ENCODE results near the gene C3orf33. TPM values are rescaled to one million over a fixed set of nuclear protein-coding genes. Genes with fewer than 3 reads are reported as not detected.

Gene C3orf33
- total RNA-seq, 2 experiments from 2014 or later, result 2.1 to 2.2 TPM

GRCh38 chr3:155766206-155766605, 39.9 kb downstream of the C3orf33 start:
- H3K4me1 Mint-ChIP-seq, result peaks cover 5% of the 10 kb centered on the region
- peaks cover 3% of the 10 kb centered on the region for H3K9me3 Mint-ChIP-seq
- DNase-seq, result no peak
- peaks cover 15% of the 10 kb centered on the region for H3K36me3 Mint-ChIP-seq
- POLR2A ChIA-PET, result no interaction called here
- no peaks in the 10 kb centered on the region for H3K27me3 Mint-ChIP-seq
- no peak overlapping the region for H3K27ac Mint-ChIP-seq
- no peak for ATAC-seq (ENCODE audit: low read depth)
- H3K4me3 Mint-ChIP-seq, result no peak overlapping the region

- Mint-ChIP-seq H3K27me3 (no peaks in the 10 kb centered on the region), H3K27ac (no peak overlapping the region), H3K4me3 (no peak overlapping the region), H3K36me3 (peaks cover 6% of the 10 kb centered on the region), H3K9me3 (no peaks in the 10 kb centered on the region), H3K4me1 (peaks cover 5% of the 10 kb centered on the region)
- ATAC-seq (ENCODE audit: low read depth) (no peak), DNase-seq (no peak)
- POLR2A ChIA-PET, result no interaction called here
These were observed 42.1 kb downstream of the C3orf33 start for GRCh38 chr3:155763870-155764463.

- DNase-seq (no peak), ATAC-seq (ENCODE audit: low read depth) (no peak)
- peaks cover 3% of the 10 kb centered on the region for H3K36me3 Mint-ChIP-seq
- H3K9me3 Mint-ChIP-seq, result no peaks in the 10 kb centered on the region
- POLR2A ChIA-PET, result no interaction called here
- H3K27me3 Mint-ChIP-seq, result no peaks in the 10 kb centered on the region
- H3K4me3 Mint-ChIP-seq, result no peak overlapping the region
- peaks cover 5% of the 10 kb centered on the region for H3K4me1 Mint-ChIP-seq
- no peak overlapping the region for H3K27ac Mint-ChIP-seq
These were observed 45.4 kb downstream of the C3orf33 start for GRCh38 chr3:155760653-155761052.

GRCh38 chr3:155757577-155757976, 48.5 kb downstream of the C3orf33 start:
- Mint-ChIP-seq H3K4me1 (no peaks in the 10 kb centered on the region), H3K36me3 (peaks cover 1% of the 10 kb centered on the region), H3K27me3 (peaks cover 3% of the 10 kb centered on the region), H3K27ac (no peak overlapping the region), H3K4me3 (no peak overlapping the region), H3K9me3 (no peaks in the 10 kb centered on the region)
- no peak for ATAC-seq (ENCODE audit: low read depth)
- DNase-seq, result no peak
- POLR2A ChIA-PET, result no interaction called here

- POLR2A ChIA-PET, result no interaction called here
- H3K9me3 Mint-ChIP-seq, result no peaks in the 10 kb centered on the region
- DNase-seq (no peak), ATAC-seq (ENCODE audit: low read depth) (no peak)
- no peaks in the 10 kb centered on the region for H3K36me3 Mint-ChIP-seq
- H3K4me1 Mint-ChIP-seq, result no peaks in the 10 kb centered on the region
- no peak overlapping the region for H3K4me3 Mint-ChIP-seq
- peaks cover 12% of the 10 kb centered on the region for H3K27me3 Mint-ChIP-seq
- H3K27ac Mint-ChIP-seq, result no peak overlapping the region
These were observed 52.9 kb downstream of the C3orf33 start for GRCh38 chr3:155753038-155753639.

- Mint-ChIP-seq H3K4me3 (no peak overlapping the region), H3K4me1 (peaks cover 17% of the 10 kb centered on the region), H3K27ac (no peak overlapping the region), H3K36me3 (no peaks in the 10 kb centered on the region), H3K9me3 (no peaks in the 10 kb centered on the region), H3K27me3 (peaks cover 54% of the 10 kb centered on the region)
- DNase-seq (no peak), ATAC-seq (ENCODE audit: low read depth) (no peak)
- POLR2A ChIA-PET, result no interaction called here
These were observed 57.3 kb downstream of the C3orf33 start for GRCh38 chr3:155748611-155749365.

GRCh38 chr3:155747946-155748290, 58.2 kb downstream of the C3orf33 start:
- no peak for ATAC-seq (ENCODE audit: low read depth)
- Mint-ChIP-seq H3K4me3 (no peak overlapping the region), H3K36me3 (no peaks in the 10 kb centered on the region), H3K27me3 (peaks cover 61% of the 10 kb centered on the region), H3K9me3 (no peaks in the 10 kb centered on the region), H3K4me1 (peaks cover 20% of the 10 kb centered on the region), H3K27ac (no peak overlapping the region)
- DNase-seq, result no peak
- POLR2A ChIA-PET, result no interaction called here

GRCh38 chr3:155747286-155747945, 58.7 kb downstream of the C3orf33 start:
- Mint-ChIP-seq H3K27ac (no peak overlapping the region), H3K4me3 (no peak overlapping the region), H3K9me3 (no peaks in the 10 kb centered on the region), H3K27me3 (peaks cover 63% of the 10 kb centered on the region), H3K4me1 (peaks cover 20% of the 10 kb centered on the region), H3K36me3 (no peaks in the 10 kb centered on the region)
- POLR2A ChIA-PET, result no interaction called here
- DNase-seq, result no peak
- ATAC-seq (ENCODE audit: low read depth), result no peak

GRCh38 chr3:155746703-155747102, 59.4 kb downstream of the C3orf33 start:
- Mint-ChIP-seq H3K27ac (no peak overlapping the region), H3K36me3 (no peaks in the 10 kb centered on the region), H3K4me1 (peaks cover 20% of the 10 kb centered on the region), H3K27me3 (peaks cover 67% of the 10 kb centered on the region), H3K9me3 (no peaks in the 10 kb centered on the region), H3K4me3 (no peak overlapping the region)
- POLR2A ChIA-PET, result no interaction called here
- DNase-seq (no peak), ATAC-seq (ENCODE audit: low read depth) (no peak)

GRCh38 chr3:155745795-155746550, 60.1 kb downstream of the C3orf33 start:
- POLR2A ChIA-PET, result no interaction called here
- Mint-ChIP-seq H3K27me3 (peaks cover 72% of the 10 kb centered on the region), H3K9me3 (no peaks in the 10 kb centered on the region), H3K4me1 (peaks cover 20% of the 10 kb centered on the region), H3K4me3 (peak overlapping the region; percentile 8), H3K36me3 (no peaks in the 10 kb centered on the region), H3K27ac (no peak overlapping the region)
- DNase-seq (no peak), ATAC-seq (ENCODE audit: low read depth) (no peak)

- Mint-ChIP-seq H3K4me3 (peak within 1 kb of the TSS; percentile 89), H3K27me3 (peaks cover 77% of the 10 kb centered on the region), H3K36me3 (no peaks in the 10 kb centered on the region), H3K4me1 (peaks cover 20% of the 10 kb centered on the region), H3K9me3 (no peaks in the 10 kb centered on the region), H3K27ac (peak within 1 kb of the TSS; percentile 18)
- ATAC-seq (ENCODE audit: low read depth) (peak; percentile 70), DNase-seq (peak; percentile 53)
- POLR2A ChIA-PET, result no interaction called here
These were observed 61.3 kb downstream of the C3orf33 start, which contains the start of gene PLCH1 for GRCh38 chr3:155744626-155745324. Gene PLCH1 (minus strand): TSS chr3:155745071. CDS start chr3:155704224, 40,847 bp downstream.

- DNase-seq (peak; percentile 62), ATAC-seq (ENCODE audit: low read depth) (peak; percentile 46)
- Mint-ChIP-seq H3K4me1 (peaks cover 20% of the 10 kb centered on the region), H3K9me3 (no peaks in the 10 kb centered on the region), H3K36me3 (no peaks in the 10 kb centered on the region), H3K27ac (no peak overlapping the region), H3K27me3 (peaks cover 73% of the 10 kb centered on the region), H3K4me3 (peak overlapping the region; percentile 89)
- POLR2A ChIA-PET, result no interaction called here
These were observed 62.0 kb downstream of the C3orf33 start for GRCh38 chr3:155744010-155744625.

Data from activated naive CD8-positive, alpha-beta T cell treated with anti-CD3 and anti-CD28 coated beads, Interleukin-2, amount 10 ng/mL, durations not matched to agents 7 days and 5 days (primary cell).